Activated CD4-positive, alpha-beta T cell treated with anti-CD3 and anti-CD28 coated beads, Interleukin-2, amount 10 ng/mL, durations not matched to agents 7 days and 5 days (primary cell): ENCODE results near the gene TSKU. TPM values are rescaled to one million over a fixed set of nuclear protein-coding genes. Genes with fewer than 3 reads are reported as not detected.

ENCODE experiments used
- CTCF ChIA-PET: fragments of 350-600 bp; sonication (Branson Sonifier 250); formaldehyde crosslinking; loops from one replicate; lab custom pipeline; 2021; ENCODE audit warnings: antibody characterized with exemption; lab: Charles Lee
- POLR2A ChIA-PET: fragments of 350-600 bp; sonication (Branson Sonifier 250); formaldehyde crosslinking; loops from one replicate; lab custom pipeline; 2021; ENCODE audit warnings: antibody characterized with exemption; lab: Charles Lee
- DNase-seq: peaks from one replicate; pipeline ENCODE4 v3.0.0-alpha.2; 2020
- H3K27ac Mint-ChIP-seq: one replicate; pipeline ENCODE4 v1.8.0; 2021; ENCODE audit warnings: mild to moderate bottlenecking, moderate library complexity, mixed read lengths
- H3K27me3 Mint-ChIP-seq: one replicate; pipeline ENCODE4 v1.8.0; 2021; ENCODE audit warnings: mixed read lengths
- H3K36me3 Mint-ChIP-seq: one replicate; pipeline ENCODE4 v1.8.0; 2021; ENCODE audit warnings: low read depth, mixed read lengths
- H3K4me1 Mint-ChIP-seq: one replicate; pipeline ENCODE4 v1.8.0; 2021; ENCODE audit warnings: mixed read lengths
- H3K4me3 Mint-ChIP-seq: one replicate; pipeline ENCODE4 v1.8.0; 2021; ENCODE audit warnings: mild to moderate bottlenecking, moderate library complexity, mixed read lengths
- H3K9me3 Mint-ChIP-seq: one replicate; pipeline ENCODE4 v1.8.0; 2021; ENCODE audit warnings: mixed read lengths
- total RNA-seq, 2 experiments: library from RNA; stranded (reverse); gene quantifications; one replicate each; pipeline ENCODE4 v1.2.3, GENCODE V29; 2021

Gene TSKU
- total RNA-seq, 2 experiments from 2014 or later: 0.99 to 1.3 TPM

DNA sequence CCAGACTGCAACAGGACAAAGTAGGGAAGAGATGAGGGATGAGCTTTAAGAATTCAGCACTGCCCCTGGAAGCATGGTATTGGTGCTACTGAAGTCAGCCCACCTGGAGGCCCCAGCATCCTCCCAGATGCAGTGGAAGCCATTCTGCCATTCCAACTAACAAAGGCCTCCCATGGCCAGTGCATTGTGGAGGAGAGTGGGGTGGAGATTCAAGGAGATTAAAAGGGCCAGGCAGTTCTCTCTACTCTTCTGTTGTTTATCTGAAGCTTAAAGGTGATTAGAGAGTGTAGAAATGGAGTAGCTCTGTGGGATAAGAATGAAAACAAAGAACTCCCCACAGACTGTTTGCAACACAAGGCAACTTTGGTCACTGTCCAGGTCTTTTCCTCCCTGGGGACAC is 24.1 kb upstream of the TSKU start:
- H3K9me3 Mint-ChIP-seq: no peaks in the 10 kb centered on the region
- no peak for DNase-seq
- H3K27me3 Mint-ChIP-seq: peaks cover 6% of the 10 kb centered on the region
- H3K4me1 Mint-ChIP-seq: no peaks in the 10 kb centered on the region
- ChIA-PET CTCF (interaction anchor here (2.0 kb wide), 1 partner anchor 11 kb away, joined by 5 read pairs; no protein-coding TSS in a partner anchor), POLR2A (no interaction called here)
- H3K36me3 Mint-ChIP-seq: no peaks in the 10 kb centered on the region
- no peak overlapping the region for H3K27ac Mint-ChIP-seq
- no peak overlapping the region for H3K4me3 Mint-ChIP-seq

DNA sequence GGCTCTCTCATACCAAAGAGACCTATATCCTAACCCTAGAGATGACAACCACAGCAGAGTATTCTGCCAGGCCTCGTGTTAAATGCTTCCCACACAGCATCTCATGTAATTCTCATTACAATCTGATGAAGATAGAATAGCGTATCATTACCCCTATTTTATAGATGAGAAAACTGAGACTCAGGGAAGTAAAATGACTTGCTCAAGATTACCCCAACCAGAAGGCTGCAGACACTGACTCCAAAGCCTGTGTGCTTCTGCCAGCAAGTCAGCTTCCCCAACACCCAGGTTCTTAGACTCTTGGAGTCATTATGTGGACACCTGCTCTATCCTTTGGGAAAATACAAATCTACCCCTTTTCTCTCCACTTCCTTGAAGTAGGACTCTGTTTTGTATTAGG is 23.6 kb upstream of the TSKU start:
- CTCF ChIA-PET: interaction anchor here (1.8 kb wide), 1 partner anchor 39 kb away, joined by 6 read pairs; no protein-coding TSS in a partner anchor
- H3K27me3 Mint-ChIP-seq: peaks cover 6% of the 10 kb centered on the region
- H3K36me3 Mint-ChIP-seq: no peaks in the 10 kb centered on the region
- POLR2A ChIA-PET: no interaction called here
- no peak for DNase-seq
- no peak overlapping the region for H3K4me3 Mint-ChIP-seq
- H3K9me3 Mint-ChIP-seq: no peaks in the 10 kb centered on the region
- no peaks in the 10 kb centered on the region for H3K4me1 Mint-ChIP-seq
- no peak overlapping the region for H3K27ac Mint-ChIP-seq

DNA sequence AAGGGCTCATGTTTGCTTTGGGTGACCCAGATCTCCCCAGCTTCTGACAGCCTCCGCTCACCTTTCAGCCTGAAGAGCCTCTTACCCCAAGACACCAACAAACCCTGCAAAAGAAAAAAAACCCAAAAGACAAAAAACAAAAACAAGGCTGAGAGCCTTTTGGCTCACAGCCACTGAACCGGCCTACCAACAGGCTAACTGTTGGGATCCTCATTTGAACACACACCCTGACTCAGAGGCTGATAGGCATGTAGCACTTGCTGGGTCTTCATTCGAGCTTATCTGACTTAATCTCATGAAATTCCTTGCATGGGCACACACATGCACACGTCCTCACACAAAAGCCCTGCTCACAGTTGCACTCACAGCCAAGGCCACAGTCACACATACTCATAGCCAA is 22.9 kb upstream of the TSKU start:
- Mint-ChIP-seq H3K27me3 (peaks cover 6% of the 10 kb centered on the region), H3K27ac (no peak overlapping the region), H3K9me3 (no peaks in the 10 kb centered on the region), H3K36me3 (no peaks in the 10 kb centered on the region), H3K4me3 (no peak overlapping the region), H3K4me1 (no peaks in the 10 kb centered on the region)
- ChIA-PET CTCF (interaction anchor here (1.8 to 2.3 kb wide), 2 partner anchors 21 to 38 kb away, joined by 5 to 6 read pairs; no protein-coding TSS in a partner anchor), POLR2A (no interaction called here)
- DNase-seq: no peak

DNA sequence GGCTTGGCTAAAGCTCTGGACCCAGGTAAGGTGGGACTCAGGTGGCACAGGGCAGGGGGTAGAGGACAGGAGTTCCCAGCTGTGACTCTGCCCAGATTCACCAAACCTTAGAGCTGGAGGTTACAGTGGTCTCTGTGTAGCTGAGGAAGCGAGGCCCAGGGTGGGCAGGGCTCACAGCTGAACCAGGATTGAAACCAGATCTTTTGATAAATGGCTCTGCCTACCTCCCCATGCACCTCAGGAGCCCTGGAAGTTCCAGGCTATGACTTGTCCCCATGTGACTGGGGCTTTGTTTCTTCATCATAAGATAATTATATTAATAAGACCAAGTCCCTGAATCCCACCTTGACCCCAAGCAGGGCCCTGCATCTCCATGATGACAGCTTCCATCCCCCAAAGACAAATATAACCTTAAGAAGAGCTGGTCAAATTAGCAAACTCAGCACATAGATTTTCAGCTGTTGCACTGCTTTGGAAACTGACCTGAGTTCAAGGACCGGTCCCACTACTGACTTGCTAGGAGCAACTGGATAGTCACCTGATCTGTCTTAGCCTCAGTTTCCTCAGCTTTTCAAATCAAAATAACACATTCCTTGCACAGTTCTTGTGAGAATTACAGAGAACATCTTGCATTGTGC is 21.3 kb upstream of the TSKU start:
- ChIA-PET POLR2A (interaction anchor here (0.7 kb wide), 1 partner anchor 21 kb away, joined by 3 read pairs; no protein-coding TSS in a partner anchor), CTCF (interaction anchor here (1.0 to 2.3 kb wide), 3 partner anchors 9 to 19 kb away, joined by 3 to 5 read pairs (median 3); no protein-coding TSS in a partner anchor)
- peaks cover 6% of the 10 kb centered on the region for H3K27me3 Mint-ChIP-seq
- no peaks in the 10 kb centered on the region for H3K9me3 Mint-ChIP-seq
- no peak overlapping the region for H3K4me3 Mint-ChIP-seq
- no peak overlapping the region for H3K27ac Mint-ChIP-seq
- peaks cover 3% of the 10 kb centered on the region for H3K4me1 Mint-ChIP-seq
- no peak for DNase-seq
- H3K36me3 Mint-ChIP-seq: no peaks in the 10 kb centered on the region

DNA sequence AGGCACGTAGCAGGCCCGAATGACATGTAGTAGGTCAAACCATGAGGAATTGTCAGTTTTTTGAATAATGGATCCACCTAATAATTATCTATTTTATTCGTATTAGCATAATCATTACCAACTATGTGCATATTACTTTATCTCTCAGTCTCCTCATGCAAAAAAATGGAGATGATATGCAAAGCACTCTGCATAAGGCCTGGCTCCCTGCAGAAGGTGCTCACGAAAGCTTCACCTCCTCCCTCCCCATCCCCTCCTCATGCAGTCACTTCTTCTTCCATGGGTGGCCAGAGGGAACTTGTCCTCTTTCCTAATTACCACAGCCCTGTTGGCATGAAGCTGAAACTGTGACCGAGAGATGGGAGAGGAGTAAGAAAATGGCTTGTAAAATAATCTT is 20.8 kb upstream of the TSKU start:
- H3K27ac Mint-ChIP-seq: no peak overlapping the region
- H3K36me3 Mint-ChIP-seq: no peaks in the 10 kb centered on the region
- POLR2A ChIA-PET: no interaction called here
- peaks cover 6% of the 10 kb centered on the region for H3K27me3 Mint-ChIP-seq
- H3K4me3 Mint-ChIP-seq: no peak overlapping the region
- peaks cover 8% of the 10 kb centered on the region for H3K4me1 Mint-ChIP-seq
- no peak for DNase-seq
- CTCF ChIA-PET: interaction anchor here (1.0 to 1.2 kb wide), 2 partner anchors 8 to 14 kb away, joined by 3 read pairs; no protein-coding TSS in a partner anchor
- H3K9me3 Mint-ChIP-seq: no peaks in the 10 kb centered on the region

DNA sequence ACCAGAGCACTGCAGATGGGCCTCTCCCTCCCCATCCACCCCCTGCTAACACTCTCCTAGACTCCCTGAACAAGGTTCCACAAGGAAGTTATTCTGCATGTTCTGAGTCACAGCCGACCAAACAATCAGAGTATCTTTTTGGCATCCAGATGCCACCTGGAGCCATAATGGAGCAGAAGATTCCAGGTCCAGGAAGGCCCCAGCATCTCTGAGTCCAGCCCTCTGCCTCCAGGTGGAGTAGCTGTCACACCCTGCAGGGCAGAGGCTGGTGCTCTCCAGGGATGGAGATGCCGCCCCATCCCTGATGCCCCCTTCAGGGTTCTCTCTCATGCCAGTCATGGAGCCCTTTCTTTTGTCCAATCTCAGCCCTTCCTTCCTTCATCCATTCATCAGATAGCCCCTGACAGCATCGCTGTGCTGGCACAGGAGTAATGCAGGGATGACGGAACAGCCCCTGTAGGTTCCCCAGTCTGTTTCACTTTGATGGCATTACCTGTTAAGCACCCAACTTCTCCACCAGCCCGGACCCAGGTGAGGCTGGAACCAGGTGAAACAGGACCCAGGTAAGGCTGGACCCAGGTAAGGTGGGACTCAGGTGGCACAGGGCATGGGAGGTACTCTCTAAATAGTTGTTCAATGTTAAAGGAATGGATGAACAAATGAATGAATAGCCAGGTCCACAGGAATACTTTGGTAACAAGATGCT is 20.1 kb upstream of the TSKU start:
- peaks cover 6% of the 10 kb centered on the region for H3K27me3 Mint-ChIP-seq
- no peaks in the 10 kb centered on the region for H3K36me3 Mint-ChIP-seq
- no peak overlapping the region for H3K4me3 Mint-ChIP-seq
- no peaks in the 10 kb centered on the region for H3K9me3 Mint-ChIP-seq
- peaks cover 15% of the 10 kb centered on the region for H3K4me1 Mint-ChIP-seq
- ChIA-PET POLR2A (no interaction called here), CTCF (interaction anchor here (1.0 kb wide), 1 partner anchor 8 kb away, joined by 3 read pairs; no protein-coding TSS in a partner anchor)
- no peak overlapping the region for H3K27ac Mint-ChIP-seq
- DNase-seq: no peak

DNA sequence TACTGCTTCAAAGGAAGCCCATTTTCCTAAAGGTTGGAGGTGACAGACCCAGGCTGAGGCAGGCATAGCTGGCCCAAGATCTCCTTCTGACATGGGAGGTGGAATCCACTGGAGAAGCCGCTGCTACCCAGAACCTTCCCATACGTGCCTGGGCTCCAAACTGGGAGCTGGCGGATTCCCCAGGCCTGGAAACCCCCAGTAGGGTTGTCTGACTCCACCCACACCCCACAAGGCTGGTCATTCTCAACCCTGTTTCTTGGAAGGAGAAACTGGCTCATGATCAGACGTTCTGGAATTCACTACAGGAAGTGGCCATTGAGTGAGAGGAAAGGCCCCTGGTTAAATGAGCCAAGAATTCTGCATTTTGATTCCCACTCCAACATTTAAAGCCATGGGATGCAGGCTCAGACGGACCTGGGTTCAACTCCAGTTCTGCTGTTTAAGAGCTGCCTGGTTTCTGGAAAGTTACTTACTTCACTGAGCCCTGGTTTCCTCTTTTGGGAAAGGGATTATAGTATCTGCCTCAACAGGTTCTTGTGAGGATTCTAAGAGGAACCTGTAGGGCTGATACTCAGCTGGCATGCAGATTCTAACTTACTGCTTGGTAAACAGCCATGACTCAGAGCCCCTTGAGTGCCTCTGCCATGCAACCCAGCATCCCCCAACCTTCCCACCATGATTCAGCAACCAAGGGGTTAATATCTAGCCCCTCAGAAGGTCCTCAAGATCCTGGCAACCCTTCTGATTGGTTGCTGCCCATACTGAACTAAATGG is 19.4 kb upstream of the TSKU start:
- H3K9me3 Mint-ChIP-seq: no peaks in the 10 kb centered on the region
- ChIA-PET POLR2A (no interaction called here), CTCF (interaction anchor here (0.9 kb wide), 1 partner anchor 15 kb away, joined by 3 read pairs; no protein-coding TSS in a partner anchor)
- no peaks in the 10 kb centered on the region for H3K36me3 Mint-ChIP-seq
- DNase-seq: no peak
- H3K27ac Mint-ChIP-seq: no peak overlapping the region
- H3K4me3 Mint-ChIP-seq: no peak overlapping the region
- H3K4me1 Mint-ChIP-seq: peaks cover 22% of the 10 kb centered on the region
- peaks cover 1% of the 10 kb centered on the region for H3K27me3 Mint-ChIP-seq

DNA sequence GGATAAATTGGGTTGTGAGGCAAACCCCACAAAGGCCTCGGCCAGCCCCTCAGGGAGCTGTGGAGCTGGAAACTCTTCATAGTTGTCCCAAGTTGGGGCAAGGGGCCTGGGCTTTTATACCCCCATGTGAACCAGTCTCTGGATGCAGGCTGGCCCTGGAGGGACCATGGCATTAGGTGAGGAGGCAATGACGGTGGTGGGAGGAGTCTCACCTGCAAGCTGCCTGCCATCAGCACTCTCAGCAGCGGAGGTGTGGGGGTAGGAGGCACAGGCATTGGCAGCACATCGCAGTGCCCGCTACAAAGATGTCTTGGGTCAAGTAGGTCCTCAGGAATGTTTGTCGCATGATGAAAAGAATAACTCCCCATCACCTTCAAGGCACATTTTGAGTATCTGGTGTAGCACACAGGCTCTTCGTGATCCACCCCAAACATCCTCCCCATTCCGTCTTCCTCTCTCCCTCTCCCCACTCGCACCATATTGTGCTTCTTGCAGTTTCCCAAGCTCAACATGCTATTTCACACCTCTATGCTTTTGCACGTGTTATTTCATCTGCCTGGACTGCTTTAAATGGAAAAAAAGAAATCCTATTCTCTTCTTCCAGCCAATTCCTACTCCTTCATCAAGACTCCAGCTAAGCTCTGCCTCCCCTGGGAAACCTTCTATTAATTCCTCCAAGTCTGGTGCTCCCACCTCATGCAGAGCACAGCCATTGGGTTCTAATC is 18.1 kb upstream of the TSKU start:
- Mint-ChIP-seq H3K36me3 (no peaks in the 10 kb centered on the region), H3K9me3 (no peaks in the 10 kb centered on the region), H3K27ac (no peak overlapping the region), H3K4me3 (no peak overlapping the region), H3K4me1 (peaks cover 28% of the 10 kb centered on the region), H3K27me3 (no peaks in the 10 kb centered on the region)
- CTCF ChIA-PET: no interaction called here
- no peak for DNase-seq
- POLR2A ChIA-PET: no interaction called here

DNA sequence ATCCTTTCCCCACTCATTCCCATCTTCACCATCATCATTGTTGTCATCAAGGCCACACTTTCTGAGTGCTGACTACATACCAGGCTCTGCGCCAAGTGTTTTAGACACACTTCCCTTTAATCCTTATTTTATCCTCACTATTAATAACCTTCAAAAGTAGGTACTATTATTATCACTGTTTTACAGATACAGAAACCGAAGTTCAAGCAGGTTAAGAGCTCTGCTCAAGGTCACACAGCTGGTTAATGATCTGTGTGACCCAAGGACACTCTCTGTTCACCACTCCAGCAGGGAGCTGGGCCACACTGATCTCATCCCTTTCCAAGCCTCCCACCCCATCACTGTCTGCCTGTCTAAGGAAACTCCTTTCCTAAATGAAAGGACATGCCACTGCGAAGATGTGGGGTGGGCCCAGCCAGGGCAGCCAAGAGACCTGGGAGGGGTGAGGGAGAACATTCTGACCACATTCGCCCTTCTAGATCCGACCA is 17.2 kb upstream of the TSKU start:
- Mint-ChIP-seq H3K36me3 (no peaks in the 10 kb centered on the region), H3K27me3 (no peaks in the 10 kb centered on the region), H3K4me1 (peaks cover 36% of the 10 kb centered on the region), H3K4me3 (no peak overlapping the region), H3K9me3 (no peaks in the 10 kb centered on the region), H3K27ac (no peak overlapping the region)
- POLR2A ChIA-PET: no interaction called here
- DNase-seq: no peak
- CTCF ChIA-PET: no interaction called here

DNA sequence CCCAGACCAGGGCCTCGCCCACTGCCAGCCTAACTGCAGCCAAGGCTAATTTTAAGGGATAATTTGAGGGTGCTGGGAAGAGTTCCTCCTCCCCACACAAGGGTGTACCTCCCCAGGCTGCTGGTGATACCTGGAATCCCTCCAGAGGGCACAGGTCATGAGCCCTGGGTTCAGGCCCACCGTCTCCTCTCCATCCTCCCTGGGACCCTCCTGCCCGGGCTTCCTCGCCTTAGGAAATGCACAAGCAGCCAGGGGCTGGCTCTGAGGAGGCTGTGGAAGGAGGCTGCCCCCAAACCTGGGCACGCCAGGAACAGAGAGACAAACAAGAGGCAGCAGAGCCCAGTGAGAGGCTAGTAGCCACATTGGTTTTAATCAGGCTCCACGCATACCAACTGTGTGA is 16.6 kb upstream of the TSKU start:
- H3K4me1 Mint-ChIP-seq: peaks cover 42% of the 10 kb centered on the region
- no peaks in the 10 kb centered on the region for H3K27me3 Mint-ChIP-seq
- CTCF ChIA-PET: no interaction called here
- POLR2A ChIA-PET: no interaction called here
- no peak overlapping the region for H3K4me3 Mint-ChIP-seq
- no peak for DNase-seq
- H3K9me3 Mint-ChIP-seq: no peaks in the 10 kb centered on the region
- no peaks in the 10 kb centered on the region for H3K36me3 Mint-ChIP-seq
- no peak overlapping the region for H3K27ac Mint-ChIP-seq

DNA sequence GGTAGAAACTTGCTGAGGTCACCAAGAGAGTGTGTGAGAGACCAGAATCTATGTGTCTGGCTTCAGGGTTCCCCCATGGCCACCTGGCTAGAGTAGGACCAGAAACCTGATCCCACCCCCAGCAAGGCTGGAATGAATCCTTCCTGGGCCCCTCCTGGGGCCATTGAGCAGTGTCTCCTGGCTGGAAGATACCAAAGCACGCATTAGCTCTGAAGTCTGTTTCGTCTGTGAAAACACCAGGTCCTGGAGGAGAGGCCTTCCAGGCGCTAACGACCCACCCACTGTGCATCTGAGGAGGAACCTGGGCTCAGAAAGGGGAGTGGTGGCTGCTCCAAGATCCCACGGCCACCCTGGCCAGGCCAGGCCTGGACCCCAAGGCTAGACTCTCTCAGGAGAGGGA is 15.5 kb upstream of the TSKU start:
- Mint-ChIP-seq H3K27me3 (no peaks in the 10 kb centered on the region), H3K4me3 (no peak overlapping the region), H3K36me3 (no peaks in the 10 kb centered on the region), H3K27ac (peak overlapping the region; percentile 92), H3K4me1 (peaks cover 52% of the 10 kb centered on the region), H3K9me3 (no peaks in the 10 kb centered on the region)
- CTCF ChIA-PET: no interaction called here
- DNase-seq: no peak
- POLR2A ChIA-PET: no interaction called here
